ENCODE results near the gene CLINT1.
A peak's percentile ranks its signal among the peaks of the same experiment; 100 is the strongest.

Gene CLINT1

GRCh38 chr5:157877821-157878220 lies 18.9 kb upstream of the CLINT1 start:
- FAIRE-seq (no peak), DNase-seq (ENCODE audit: insufficient read length) (no peak)

GRCh38 chr5:157874861-157875260 lies 15.9 kb upstream of the CLINT1 start:
- no peak for FAIRE-seq
- TF ChIP-seq POLR2A (IDR thresholded peaks at IDR 0.05; ENCODE audit: low read depth, low read length) (no peak), TAF1 (IDR thresholded peaks at IDR 0.05; ENCODE audit: borderline replicate concordance, low read depth, low read length) (no peak), POLR2AphosphoS5 (IDR thresholded peaks at IDR 0.05; ENCODE audit: low read depth, low read length) (no peak)

More at GRCh38 chr5:157877821-157878220, 18.9 kb upstream of the CLINT1 start:
- no peak for TF ChIP-seq POLR2AphosphoS5 (IDR thresholded peaks at IDR 0.05; ENCODE audit: low read depth, low read length)
- TF ChIP-seq POLR2A (IDR thresholded peaks at IDR 0.05; ENCODE audit: low read depth, low read length): no peak
- no peak for TF ChIP-seq TAF1 (IDR thresholded peaks at IDR 0.05; ENCODE audit: borderline replicate concordance, low read depth, low read length)

GRCh38 chr5:157870837-157871834 lies 12.2 kb upstream of the CLINT1 start:
- DNase-seq (ENCODE audit: insufficient read length) (no peak), FAIRE-seq (no peak)
- TF ChIP-seq TAF1 (IDR thresholded peaks at IDR 0.05; ENCODE audit: borderline replicate concordance, low read depth, low read length) (no peak), POLR2A (IDR thresholded peaks at IDR 0.05; ENCODE audit: low read depth, low read length) (no peak), POLR2AphosphoS5 (IDR thresholded peaks at IDR 0.05; ENCODE audit: low read depth, low read length) (no peak)

More at GRCh38 chr5:157874861-157875260, 15.9 kb upstream of the CLINT1 start:
- no peak for DNase-seq (ENCODE audit: insufficient read length)

- FAIRE-seq: no peak
- TF ChIP-seq POLR2AphosphoS5 (IDR thresholded peaks at IDR 0.05; ENCODE audit: low read depth, low read length) (no peak), POLR2A (IDR thresholded peaks at IDR 0.05; ENCODE audit: low read depth, low read length) (no peak), TAF1 (IDR thresholded peaks at IDR 0.05; ENCODE audit: borderline replicate concordance, low read depth, low read length) (no peak)
Measured at GRCh38 chr5:157867751-157868387, 8.9 kb upstream of the CLINT1 start.

GRCh38 chr5:157866536-157866935 lies 7.6 kb upstream of the CLINT1 start:
- TF ChIP-seq TAF1 (IDR thresholded peaks at IDR 0.05; ENCODE audit: borderline replicate concordance, low read depth, low read length): no peak
- TF ChIP-seq POLR2A (IDR thresholded peaks at IDR 0.05; ENCODE audit: low read depth, low read length): no peak
- no peak for TF ChIP-seq POLR2AphosphoS5 (IDR thresholded peaks at IDR 0.05; ENCODE audit: low read depth, low read length)
- FAIRE-seq (no peak), DNase-seq (ENCODE audit: insufficient read length) (no peak)

More at GRCh38 chr5:157867751-157868387, 8.9 kb upstream of the CLINT1 start:
- DNase-seq (ENCODE audit: insufficient read length): no peak

GRCh38 chr5:157865781-157866180 lies 6.8 kb upstream of the CLINT1 start:
- FAIRE-seq (no peak), DNase-seq (ENCODE audit: insufficient read length) (no peak)
- no peak for TF ChIP-seq TAF1 (IDR thresholded peaks at IDR 0.05; ENCODE audit: borderline replicate concordance, low read depth, low read length)
- TF ChIP-seq POLR2A (IDR thresholded peaks at IDR 0.05; ENCODE audit: low read depth, low read length): no peak
- TF ChIP-seq POLR2AphosphoS5 (IDR thresholded peaks at IDR 0.05; ENCODE audit: low read depth, low read length): no peak

GRCh38 chr5:157864067-157864466 lies 5.1 kb upstream of the CLINT1 start:
- FAIRE-seq: no peak
- TF ChIP-seq TAF1 (IDR thresholded peaks at IDR 0.05; ENCODE audit: borderline replicate concordance, low read depth, low read length) (no peak), POLR2AphosphoS5 (IDR thresholded peaks at IDR 0.05; ENCODE audit: low read depth, low read length) (no peak), POLR2A (IDR thresholded peaks at IDR 0.05; ENCODE audit: low read depth, low read length) (no peak)
- DNase-seq (ENCODE audit: insufficient read length): no peak

GRCh38 chr5:157862183-157862851 lies 3.4 kb upstream of the CLINT1 start:
- FAIRE-seq: peak; percentile 50
- no peak for TF ChIP-seq POLR2AphosphoS5 (IDR thresholded peaks at IDR 0.05; ENCODE audit: low read depth, low read length)
- no peak for TF ChIP-seq POLR2A (IDR thresholded peaks at IDR 0.05; ENCODE audit: low read depth, low read length)
- TF ChIP-seq TAF1 (IDR thresholded peaks at IDR 0.05; ENCODE audit: borderline replicate concordance, low read depth, low read length): no peak
- DNase-seq (ENCODE audit: insufficient read length): no peak

GRCh38 chr5:157860898-157861890 lies 2.2 kb upstream of the CLINT1 start:
- TF ChIP-seq POLR2A (IDR thresholded peaks at IDR 0.05; ENCODE audit: low read depth, low read length): no peak
- TF ChIP-seq TAF1 (IDR thresholded peaks at IDR 0.05; ENCODE audit: borderline replicate concordance, low read depth, low read length): no peak
- TF ChIP-seq POLR2AphosphoS5 (IDR thresholded peaks at IDR 0.05; ENCODE audit: low read depth, low read length): no peak
- FAIRE-seq (peak; percentile 95), DNase-seq (ENCODE audit: insufficient read length) (peak; percentile 42)

GRCh38 chr5:157859227-157859575 lies 256 bp upstream of the CLINT1 start:
- FAIRE-seq: peak; percentile 36
- no peak for DNase-seq (ENCODE audit: insufficient read length)
- TF ChIP-seq POLR2A (IDR thresholded peaks at IDR 0.05; ENCODE audit: low read depth, low read length) (no peak), TAF1 (IDR thresholded peaks at IDR 0.05; ENCODE audit: borderline replicate concordance, low read depth, low read length) (no peak), POLR2AphosphoS5 (IDR thresholded peaks at IDR 0.05; ENCODE audit: low read depth, low read length) (no peak)
